ENCODE measurements around the gene TGM1. TPM values are rescaled to one million over a fixed set of nuclear protein-coding genes. Genes with fewer than 3 reads are reported as not detected.

Gene TGM1
- total and polyA plus RNA-seq, 7 experiments from 2014 or later, result 4.8 to 12.9 (median 7.1) TPM; not detected in 2

DNA sequence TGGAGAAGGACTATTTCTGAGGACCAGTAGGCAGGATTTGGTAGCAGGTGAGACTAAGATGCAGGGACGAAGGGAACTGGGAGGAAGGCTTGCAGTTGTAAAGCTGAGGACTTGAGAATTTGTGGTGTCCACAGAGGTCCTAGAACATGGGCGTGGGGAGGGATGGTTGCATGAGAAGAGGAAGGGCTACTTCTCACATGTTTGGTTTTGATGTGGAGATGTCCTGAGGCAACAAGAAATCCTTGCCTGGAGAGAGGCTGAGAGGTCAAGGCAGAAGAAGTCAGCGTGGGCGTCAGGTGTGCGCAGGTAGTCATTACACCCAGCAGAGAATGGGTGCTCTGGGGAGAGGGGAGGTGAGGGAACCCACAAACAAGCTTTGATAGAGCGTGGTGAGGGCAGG, 14.1 kb upstream of the TGM1 start:
- ATAC-seq (no peak), DNase-seq (no peak)
- no peaks in the 10 kb centered on the region for H3K27me3 Mint-ChIP-seq
- Histone ChIP-seq H3K4me3 (ENCODE audit: low read length) (no peak overlapping the region), H3K27ac (ENCODE audit: low read depth, low read length) (no peak overlapping the region), H3K36me3 (ENCODE audit: control insufficient read depth in 2 of 3, insufficient read depth in 3 of 3, low read length in 3 of 3) (no peaks in the 10 kb centered on the region), H3K27me3 (ENCODE audit: control insufficient read depth in 2 of 2, insufficient read depth in 2 of 2, low read length in 2 of 2) (no peaks in the 10 kb centered on the region), H3K9me3 (ENCODE audit: control insufficient read depth in 2 of 3, low read length in 3 of 3) (no peaks in the 10 kb centered on the region), H3K4me1 (ENCODE audit: control insufficient read depth in 2 of 2, insufficient read depth in 2 of 2, low read length in 2 of 2) (peaks cover 14 to 34% of the 10 kb centered on the region in 2 donors)
- H3K9me3 Mint-ChIP-seq, result peaks cover 0 to 3% (median 0%) of the 10 kb centered on the region in 11 donors
- peaks cover 0 to 6% (median 0%) of the 10 kb centered on the region in 5 donors for H3K36me3 Mint-ChIP-seq
- intact Hi-C loops (cut with micrococcal nuclease), result no loop called here
- peak overlapping the region in 5 of 9 donors; percentile 4 to 74 (median 40) for H3K27ac Mint-ChIP-seq
- peaks cover 53 to 63% (median 55%) of the 10 kb centered on the region in 7 donors for H3K4me1 Mint-ChIP-seq
- ChIA-PET CTCF (interaction anchor here (0.7 kb wide), 2 partner anchors 20 to 30 kb away, joined by 3 to 4 read pairs; no protein-coding TSS in a partner anchor), POLR2A (interaction anchor here (1.5 to 2.2 kb wide), 3 partner anchors 20 to 35 kb away, joined by 3 to 6 read pairs (median 3); partner anchors contain the start of genes DHRS1, NOP9 and TINF2)
- H3K4me3 Mint-ChIP-seq, result peak overlapping the region in 2 of 10 donors; percentile 6 to 50

DNA sequence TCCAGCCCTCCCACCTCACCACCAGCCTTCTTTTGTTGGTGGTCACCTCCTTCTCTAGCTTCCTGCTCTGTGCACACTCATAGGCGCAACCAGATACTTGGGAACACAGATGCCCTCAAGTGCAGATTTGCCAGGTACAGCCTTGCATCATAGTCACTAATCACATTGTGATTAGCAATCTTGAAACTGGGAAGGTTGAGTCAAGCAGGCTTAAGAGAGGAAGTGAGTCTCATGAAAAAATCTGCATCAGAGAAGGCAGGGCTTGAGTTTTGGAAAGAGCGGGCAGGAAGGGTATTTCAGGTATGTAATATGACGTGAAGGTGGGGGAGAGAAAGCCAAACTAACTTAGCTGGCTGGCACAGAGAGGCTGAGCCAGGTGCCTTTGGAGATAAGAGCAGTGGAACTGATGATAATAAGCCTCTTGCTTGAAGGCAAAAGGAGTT, 11.1 kb upstream of the TGM1 start:
- Histone ChIP-seq H3K4me3 (ENCODE audit: low read length) (no peak overlapping the region), H3K27ac (ENCODE audit: low read depth, low read length) (peak overlapping the region; percentile 98), H3K36me3 (ENCODE audit: control insufficient read depth in 2 of 3, insufficient read depth in 3 of 3, low read length in 3 of 3) (peaks cover 0 to 8% (median 0%) of the 10 kb centered on the region in 3 experiments), H3K27me3 (ENCODE audit: control insufficient read depth in 2 of 2, insufficient read depth in 2 of 2, low read length in 2 of 2) (no peaks in the 10 kb centered on the region), H3K4me1 (ENCODE audit: control insufficient read depth in 2 of 2, insufficient read depth in 2 of 2, low read length in 2 of 2) (peaks cover 18 to 28% of the 10 kb centered on the region in 2 donors), H3K9me3 (ENCODE audit: control insufficient read depth in 2 of 3, low read length in 3 of 3) (no peaks in the 10 kb centered on the region)
- peaks cover 0 to 3% (median 0%) of the 10 kb centered on the region in 11 donors for H3K9me3 Mint-ChIP-seq
- intact Hi-C loops (cut with micrococcal nuclease), result loop anchor here (5.0 kb wide), 2 partner anchors 38 to 707 kb away; partner anchors contain the start of genes AP1G2 (in 1 of the 2), LTB4R (in 1 of the 2) and LTB4R2 (in 1 of the 2)
- ChIA-PET POLR2A (interaction anchor here (0.7 to 1.2 kb wide), 9 partner anchors 26 to 160 kb away, joined by 3 to 5 read pairs (median 4); partner anchors contain the start of genes DCAF11, KHNYN, LTB4R and NOP9), CTCF (interaction anchor here (0.9 to 1.4 kb wide), 4 partner anchors 21 to 113 kb away, joined by 3 to 4 read pairs (median 4); partner anchors contain the start of genes CIDEB and IRF9)
- no peaks in the 10 kb centered on the region for H3K27me3 Mint-ChIP-seq
- ATAC-seq (peak; percentile 16), DNase-seq (peak in 8 of 9 donors; percentile 46 to 85 (median 65))
- H3K36me3 Mint-ChIP-seq, result peaks cover 0 to 9% (median 0%) of the 10 kb centered on the region in 5 donors
- H3K4me3 Mint-ChIP-seq, result peak overlapping the region; percentile 2 to 84 (median 36)
- H3K4me1 Mint-ChIP-seq, result peaks cover 44 to 65% (median 56%) of the 10 kb centered on the region in 7 donors
- peak overlapping the region; percentile 75 to 100 (median 97) for H3K27ac Mint-ChIP-seq

GRCh38 chr14:24273422-24273998, 10.5 kb upstream of the TGM1 start:
- Histone ChIP-seq H3K27ac (ENCODE audit: low read depth, low read length) (peak overlapping the region; percentile 98), H3K4me3 (ENCODE audit: low read length) (no peak overlapping the region), H3K9me3 (ENCODE audit: control insufficient read depth in 2 of 3, low read length in 3 of 3) (no peaks in the 10 kb centered on the region), H3K36me3 (ENCODE audit: control insufficient read depth in 2 of 3, insufficient read depth in 3 of 3, low read length in 3 of 3) (peaks cover 0 to 14% (median 0%) of the 10 kb centered on the region in 3 experiments), H3K4me1 (ENCODE audit: control insufficient read depth in 2 of 2, insufficient read depth in 2 of 2, low read length in 2 of 2) (peaks cover 17 to 23% of the 10 kb centered on the region in 2 donors), H3K27me3 (ENCODE audit: control insufficient read depth in 2 of 2, insufficient read depth in 2 of 2, low read length in 2 of 2) (no peaks in the 10 kb centered on the region)
- Mint-ChIP-seq H3K4me1 (peaks cover 39 to 59% (median 50%) of the 10 kb centered on the region in 7 donors), H3K4me3 (peak overlapping the region in 7 of 10 donors; percentile 24 to 84 (median 36)), H3K36me3 (peaks cover 0 to 9% (median 0%) of the 10 kb centered on the region in 5 donors), H3K27ac (peak overlapping the region; percentile 75 to 100 (median 97)), H3K27me3 (no peaks in the 10 kb centered on the region), H3K9me3 (peaks cover 0 to under 1% (median 0%) of the 10 kb centered on the region in 11 donors)
- ATAC-seq (no peak), DNase-seq (no peak)
- intact Hi-C loops (cut with micrococcal nuclease), result loop anchor here (5.0 kb wide), 2 partner anchors 39 to 706 kb away; partner anchors contain the start of genes AP1G2 (in 1 of the 2), LTB4R (in 1 of the 2) and LTB4R2 (in 1 of the 2)
- ChIA-PET CTCF (interaction anchor here (0.7 to 1.4 kb wide), 5 partner anchors 21 to 209 kb away, joined by 3 to 4 read pairs (median 4); partner anchors contain the start of genes CIDEB and IRF9), POLR2A (interaction anchor here (0.7 to 1.2 kb wide), 10 partner anchors 27 to 159 kb away, joined by 3 to 5 read pairs (median 4); partner anchors contain the start of genes DCAF11, GMPR2, KHNYN and LTB4R)

GRCh38 chr14:24272467-24272866, 9.5 kb upstream of the TGM1 start:
- peaks cover 17 to 23% of the 10 kb centered on the region in 2 donors for H3K4me1 ChIP-seq (ENCODE audit: control insufficient read depth in 2 of 2, insufficient read depth in 2 of 2, low read length in 2 of 2)

GRCh38 chr14:24271834-24272263, 8.9 kb upstream of the TGM1 start:
- POLR2A ChIA-PET, result interaction anchor here (0.6 to 4.8 kb wide), 20 partner anchors 8 to 165 kb away, joined by 3 to 87 read pairs (median 5); partner anchors contain the start of genes CHMP4A, CIDEB, DHRS1 and EMC9
- H3K9me3 Mint-ChIP-seq, result no peaks in the 10 kb centered on the region

More at GRCh38 chr14:24272467-24272866, 9.5 kb upstream of the TGM1 start:
- Mint-ChIP-seq H3K27ac (peak overlapping the region; percentile 93 to 100 (median 98)), H3K4me1 (peaks cover 34 to 55% (median 45%) of the 10 kb centered on the region in 7 donors), H3K27me3 (no peaks in the 10 kb centered on the region), H3K4me3 (peak overlapping the region; percentile 63 to 92 (median 80)), H3K36me3 (peaks cover 0 to 9% (median under 1%) of the 10 kb centered on the region in 5 donors), H3K9me3 (no peaks in the 10 kb centered on the region)
- Histone ChIP-seq H3K27me3 (ENCODE audit: control insufficient read depth in 2 of 2, insufficient read depth in 2 of 2, low read length in 2 of 2) (no peaks in the 10 kb centered on the region), H3K9me3 (ENCODE audit: control insufficient read depth in 2 of 3, low read length in 3 of 3) (no peaks in the 10 kb centered on the region), H3K36me3 (ENCODE audit: control insufficient read depth in 2 of 3, insufficient read depth in 3 of 3, low read length in 3 of 3) (peaks cover 0 to 23% (median 0%) of the 10 kb centered on the region in 3 experiments), H3K4me3 (ENCODE audit: low read length) (no peak overlapping the region), H3K27ac (ENCODE audit: low read depth, low read length) (peak overlapping the region; percentile 98)
- POLR2A ChIA-PET, result interaction anchor here (0.6 to 4.8 kb wide), 11 partner anchors 9 to 165 kb away, joined by 3 to 87 read pairs (median 5); partner anchors contain the start of genes CHMP4A, CIDEB, DHRS1 and LTB4R
- no peak for ATAC-seq
- CTCF ChIA-PET, result interaction anchor here (1.3 to 4.0 kb wide), 6 partner anchors 25 to 57 kb away, joined by 3 to 24 read pairs (median 6); partner anchors contain the start of genes DHRS1, MDP1, NOP9 and TINF2
- intact Hi-C loops (cut with micrococcal nuclease), result loop anchor here (5.0 kb wide), 2 partner anchors 40 to 705 kb away; partner anchors contain the start of genes AP1G2 (in 1 of the 2), LTB4R (in 1 of the 2) and LTB4R2 (in 1 of the 2)
- no peak for DNase-seq

More at GRCh38 chr14:24271834-24272263, 8.9 kb upstream of the TGM1 start:
- Mint-ChIP-seq H3K36me3 (peaks cover 5 to 14% (median 6%) of the 10 kb centered on the region in 5 donors), H3K4me1 (peaks cover 32 to 53% (median 48%) of the 10 kb centered on the region in 7 donors), H3K4me3 (peak overlapping the region; percentile 76 to 95 (median 86)), H3K27ac (peak overlapping the region; percentile 93 to 100 (median 98)), H3K27me3 (no peaks in the 10 kb centered on the region)
- DNase-seq (no peak), ATAC-seq (no peak)
- Histone ChIP-seq H3K4me3 (ENCODE audit: low read length) (peak overlapping the region; percentile 16), H3K27me3 (ENCODE audit: control insufficient read depth in 2 of 2, insufficient read depth in 2 of 2, low read length in 2 of 2) (no peaks in the 10 kb centered on the region), H3K27ac (ENCODE audit: low read depth, low read length) (peak overlapping the region; percentile 98), H3K36me3 (ENCODE audit: control insufficient read depth in 2 of 3, insufficient read depth in 3 of 3, low read length in 3 of 3) (peaks cover 0 to 29% (median 0%) of the 10 kb centered on the region in 3 experiments), H3K9me3 (ENCODE audit: control insufficient read depth in 2 of 3, low read length in 3 of 3) (no peaks in the 10 kb centered on the region), H3K4me1 (ENCODE audit: control insufficient read depth in 2 of 2, insufficient read depth in 2 of 2, low read length in 2 of 2) (peaks cover 17 to 23% of the 10 kb centered on the region in 2 donors)
- intact Hi-C loops (cut with micrococcal nuclease), result loop anchor here (1.0 to 5.0 kb wide), 21 partner anchors 7 to 951 kb away; partner anchors contain the start of genes DHRS1 (in 2 of the 2), GMPR2 (in 2 of the 2), IPO4 (in 2 of the 2) and LTB4R2 (in 2 of the 2)
- CTCF ChIA-PET, result interaction anchor here (1.3 to 4.0 kb wide), 8 partner anchors 25 to 61 kb away, joined by 3 to 24 read pairs (median 6); partner anchors contain the start of genes DHRS1, MDP1, NOP9 and TINF2
